PC-9 (cell line): ENCODE measurements around the gene ALKBH6.

Source experiments
- EZH2 ChIP-seq: fragments of 200-600 bp; sonication (generic); IDR thresholded peaks from 2 replicates; pipeline ENCODE4 v1.8.0; 2017; ENCODE audit warnings: antibody characterized with exemption, low read depth
- TF ChIP-seq, protein P1 (sequence below): fragments of 200-600 bp; sonication (generic); conservative IDR thresholded peaks from 2 replicates; pipeline ENCODE4 v1.6.1; 2017; ENCODE audit warnings: mixed run types, antibody characterized with exemption, mild to moderate bottlenecking, moderate library complexity

DNA sequence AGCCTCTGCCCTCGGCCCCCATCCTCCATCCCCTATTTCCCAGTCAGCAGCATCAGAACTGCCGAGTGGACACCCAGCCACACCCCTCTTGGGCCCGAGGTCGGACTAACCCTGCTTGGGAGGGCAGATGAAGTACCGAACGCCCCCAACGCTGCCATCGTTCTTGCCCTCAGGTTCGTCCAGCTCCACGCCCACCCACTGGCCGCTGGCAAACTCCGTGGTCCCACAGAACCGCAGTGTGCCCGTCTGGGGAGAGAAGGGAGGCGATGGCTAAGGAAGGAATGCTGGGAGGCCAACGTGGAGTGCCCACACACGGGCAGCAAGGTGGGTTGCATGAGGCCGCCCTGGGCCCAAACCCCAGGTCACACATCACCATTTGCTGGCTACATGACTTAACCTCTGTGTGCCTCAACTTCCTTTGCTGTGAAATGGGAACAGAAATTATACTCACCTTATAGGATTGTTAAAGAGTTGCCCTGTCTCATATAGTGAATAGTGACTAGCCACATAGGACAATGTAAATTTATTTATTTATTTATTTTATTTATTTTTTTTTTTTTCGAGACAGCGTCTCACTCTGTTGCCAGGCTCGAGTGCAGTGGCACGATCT, 5.2 kb upstream of the ALKBH6 start:
- TF ChIP-seq, protein P1, sequence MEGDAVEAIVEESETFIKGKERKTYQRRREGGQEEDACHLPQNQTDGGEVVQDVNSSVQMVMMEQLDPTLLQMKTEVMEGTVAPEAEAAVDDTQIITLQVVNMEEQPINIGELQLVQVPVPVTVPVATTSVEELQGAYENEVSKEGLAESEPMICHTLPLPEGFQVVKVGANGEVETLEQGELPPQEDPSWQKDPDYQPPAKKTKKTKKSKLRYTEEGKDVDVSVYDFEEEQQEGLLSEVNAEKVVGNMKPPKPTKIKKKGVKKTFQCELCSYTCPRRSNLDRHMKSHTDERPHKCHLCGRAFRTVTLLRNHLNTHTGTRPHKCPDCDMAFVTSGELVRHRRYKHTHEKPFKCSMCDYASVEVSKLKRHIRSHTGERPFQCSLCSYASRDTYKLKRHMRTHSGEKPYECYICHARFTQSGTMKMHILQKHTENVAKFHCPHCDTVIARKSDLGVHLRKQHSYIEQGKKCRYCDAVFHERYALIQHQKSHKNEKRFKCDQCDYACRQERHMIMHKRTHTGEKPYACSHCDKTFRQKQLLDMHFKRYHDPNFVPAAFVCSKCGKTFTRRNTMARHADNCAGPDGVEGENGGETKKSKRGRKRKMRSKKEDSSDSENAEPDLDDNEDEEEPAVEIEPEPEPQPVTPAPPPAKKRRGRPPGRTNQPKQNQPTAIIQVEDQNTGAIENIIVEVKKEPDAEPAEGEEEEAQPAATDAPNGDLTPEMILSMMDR, result no peak
- no peak for TF ChIP-seq EZH2
